Mesodermal cell (in vitro differentiated cells): ENCODE results near the gene TPM3.
"Not testable (repeated sequence)": the region's sequence is repeated elsewhere in the genome, so short reads cannot be mapped to it uniquely, and the experiment has no call there.

Source experiments
- H3K27ac ChIP-seq: 2 replicates; pipeline ENCODE4 v1.7.0; 2013; ENCODE audit warnings: mild to moderate bottlenecking, low read depth, low read length, moderate library complexity; ENCODE audit not compliant: severe bottlenecking
- H3K36me3 ChIP-seq: 2 replicates; pipeline ENCODE4 v1.7.1; 2013; ENCODE audit warnings: mild to moderate bottlenecking, low read length, moderate library complexity; ENCODE audit not compliant: control insufficient read depth, insufficient read depth
- H3K4me1 ChIP-seq: one replicate; pipeline ENCODE4 v1.7.1; 2013; ENCODE audit warnings: mild to moderate bottlenecking, low read length; ENCODE audit not compliant: insufficient read depth, control insufficient read depth, poor library complexity, severe bottlenecking
- H3K4me3 ChIP-seq: 2 replicates; pipeline ENCODE4 v1.7.0; 2013; ENCODE audit warnings: low read length, control low read depth, mild to moderate bottlenecking; ENCODE audit not compliant: insufficient read depth, poor library complexity, severe bottlenecking; ENCODE audit errors: extremely low read depth
- H3K9me3 ChIP-seq: 2 replicates; pipeline ENCODE4 v1.7.1; 2013; ENCODE audit warnings: mild to moderate bottlenecking, low read length, moderate library complexity; ENCODE audit not compliant: control insufficient read depth
- WGBS, 2 experiments: methylation state at CpG; one replicate each; pipeline ENCODE4 v1.1.5; 2013; ENCODE audit warnings: missing lambda C conversion rate in 2 of 2; ENCODE audit not compliant: insufficient coverage in 2 of 2; 5-methylcytosine and 5-hydroxymethylcytosine counted together

The TPM3 gene

GRCh38 chr1:154206196-154206595, 14.3 kb upstream of the TPM3 start, which contains the start of gene CFAP141:
CFAP141 (minus strand) TSS chr1:154206333; CDS start chr1:154206307, 26 bp downstream.
- Histone ChIP-seq H3K9me3 (no peaks in the 10 kb centered on the region), H3K4me1 (no peaks in the 10 kb centered on the region), H3K27ac (peak within 1 kb of the TSS; percentile 51), H3K4me3 (no peak within 1 kb of the TSS), H3K36me3 (peaks cover 55% of the 10 kb centered on the region)
- WGBS, 2 experiments = no CpG with 5 or more reads among the region's 1 CpG

- not testable (repeated sequence) for H3K4me1 ChIP-seq, H3K9me3 ChIP-seq, H3K4me3 ChIP-seq
- H3K27ac ChIP-seq = peak overlapping the region; percentile 45
- 84 to 89% methylated on average over 7 of the region's 11 CpGs for WGBS, 2 experiments
- peaks cover 51% of the 10 kb centered on the region for H3K36me3 ChIP-seq
These were observed 13.9 kb upstream of the TPM3 start for GRCh38 chr1:154205778-154206177.

- Histone ChIP-seq H3K9me3 (no peaks in the 10 kb centered on the region), H3K4me3 (no peak overlapping the region), H3K36me3 (no peaks in the 10 kb centered on the region), H3K4me1 (peaks cover 3% of the 10 kb centered on the region), H3K27ac (no peak overlapping the region)
- 96 to 98% methylated on average over 3 of the region's 3 CpGs for WGBS, 2 experiments
These were observed 7.6 kb upstream of the TPM3 start for GRCh38 chr1:154199563-154199879.

GRCh38 chr1:154198756-154199562, 7.1 kb upstream of the TPM3 start:
- Histone ChIP-seq H3K36me3 (no peaks in the 10 kb centered on the region), H3K4me1 (peaks cover 3% of the 10 kb centered on the region), H3K27ac (no peak overlapping the region), H3K4me3 (no peak overlapping the region), H3K9me3 (no peaks in the 10 kb centered on the region)
- WGBS, 2 experiments = 0 to 8% methylated on average over 2 of the region's 5 CpGs

GRCh38 chr1:154193821-154194220, 1.9 kb upstream of the TPM3 start:
- Histone ChIP-seq H3K4me1 (peaks cover 6% of the 10 kb centered on the region), H3K9me3 (no peaks in the 10 kb centered on the region), H3K36me3 (no peaks in the 10 kb centered on the region), H3K4me3 (no peak overlapping the region), H3K27ac (no peak overlapping the region)
- 89 to 96% methylated on average over 7 to 8 of the region's 8 CpGs for WGBS, 2 experiments

GRCh38 chr1:154192476-154192875, 576 bp upstream of the TPM3 start:
- WGBS, 2 experiments = 60 to 83% methylated on average over 1 of the region's 3 CpGs
- Histone ChIP-seq H3K4me1 (peaks cover 6% of the 10 kb centered on the region), H3K4me3 (no peak overlapping the region), H3K9me3 (no peaks in the 10 kb centered on the region), H3K36me3 (no peaks in the 10 kb centered on the region), H3K27ac (peak overlapping the region; percentile 29)

GRCh38 chr1:154190550-154190949, 1.4 kb downstream of the TPM3 start:
- H3K27ac ChIP-seq = no peak overlapping the region
- no CpG with 5 or more reads among the region's 1 CpG for WGBS, 2 experiments
- H3K4me1 ChIP-seq = peaks cover 11% of the 10 kb centered on the region
- H3K4me3 ChIP-seq = no peak overlapping the region
- H3K9me3 ChIP-seq = no peaks in the 10 kb centered on the region
- H3K36me3 ChIP-seq = no peaks in the 10 kb centered on the region

- Histone ChIP-seq H3K27ac (no peak overlapping the region), H3K4me3 (no peak overlapping the region), H3K9me3 (no peaks in the 10 kb centered on the region), H3K4me1 (peaks cover 13% of the 10 kb centered on the region), H3K36me3 (no peaks in the 10 kb centered on the region)
- WGBS, 2 experiments = 50% methylated on average over 1 of the region's 2 CpGs; no CpG with 5 or more reads in 1 of the 2 experiments
These were observed 4.9 kb downstream of the TPM3 start for GRCh38 chr1:154186852-154187501.

- H3K4me1 ChIP-seq = peaks cover 10% of the 10 kb centered on the region
- 82% methylated on average over 1 of the region's 1 CpG; no CpG with 5 or more reads in 1 of the 2 experiments for WGBS, 2 experiments
- H3K27ac ChIP-seq = no peak overlapping the region
- H3K4me3 ChIP-seq = no peak overlapping the region
- peaks cover 2% of the 10 kb centered on the region for H3K36me3 ChIP-seq
- no peaks in the 10 kb centered on the region for H3K9me3 ChIP-seq
These were observed 5.7 kb downstream of the TPM3 start for GRCh38 chr1:154186177-154186576.

GRCh38 chr1:154183046-154183915, 8.6 kb downstream of the TPM3 start:
- Histone ChIP-seq H3K4me1 (peaks cover 33% of the 10 kb centered on the region), H3K9me3 (no peaks in the 10 kb centered on the region), H3K36me3 (peaks cover 28% of the 10 kb centered on the region), H3K27ac (peak overlapping the region; percentile 84), H3K4me3 (peak overlapping the region; percentile 83)
- WGBS, 2 experiments = 5 to 12% methylated on average over 21 to 35 of the region's 41 CpGs
